Measurements from ENCODE around the gene BIRC2. TPM values are rescaled to one million over a fixed set of nuclear protein-coding genes. Genes with fewer than 3 reads are reported as not detected.

BIRC2 gene
- total and polyA plus RNA-seq, 10 of the 15 experiments (the other 5 are each of a cell fraction or from before 2014, with no cell fraction given) = 13.8 to 75.8 (median 26.5) TPM

DNA sequence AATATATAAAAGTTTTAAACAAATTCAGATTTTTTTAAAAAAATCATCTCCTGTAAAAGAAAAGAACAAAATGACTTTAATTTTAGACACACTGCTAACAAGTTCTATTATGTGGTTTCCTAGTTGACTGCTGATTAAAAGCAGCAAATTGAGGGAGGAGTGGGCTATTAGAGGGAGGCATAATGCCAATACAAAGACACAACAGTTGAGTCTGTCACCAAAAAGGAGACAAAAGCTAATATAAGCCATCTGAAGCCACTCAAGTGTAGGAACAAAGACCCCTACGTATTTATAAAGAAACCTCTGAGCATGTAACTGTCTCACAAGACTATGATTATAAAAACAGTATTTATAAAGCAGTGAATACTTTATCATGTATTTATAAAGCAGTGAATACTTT is 76.9 kb downstream of the BIRC2 start:
- H3K27ac ChIP-seq (ENCODE audit: control insufficient read depth, insufficient read depth) = no peak overlapping the region
- H3K36me3 ChIP-seq (ENCODE audit: control insufficient read depth in 2 of 2, insufficient read depth in 2 of 2, low read length in 1 of 2) = peaks cover 0 to 2% of the 10 kb centered on the region in 2 experiments; a peak in 1 of 4 replicates
- no peak overlapping the region for H3K4me2 ChIP-seq (ENCODE audit: control insufficient read depth, insufficient read depth)
- ChIA-PET CTCF (interaction anchor here (0.6 to 3.3 kb wide), 4 partner anchors 10 to 189 kb away, joined by 4 to 18 read pairs (median 12); no protein-coding TSS in a partner anchor), POLR2A (interaction anchor here (1.3 kb wide), 1 partner anchor 29 kb away, joined by 3 read pairs; no protein-coding TSS in a partner anchor), SMC1A (ENCODE audit: uncharacterized antibody, unreplicated experiment) (interaction anchor here (1.4 to 2.4 kb wide), 6 partner anchors 11 to 189 kb away, joined by 4 to 8 read pairs (median 6); no protein-coding TSS in a partner anchor), RAD21 (ENCODE audit: unreplicated experiment) (interaction anchor here (1.1 kb wide), 1 partner anchor 65 kb away, joined by 3 read pairs; no protein-coding TSS in a partner anchor)
- no peak overlapping the region for H3K4me3 ChIP-seq
- H2AFZ ChIP-seq (ENCODE audit: control insufficient read depth, low read depth, low read length) = no peak overlapping the region
- no peaks in the 10 kb centered on the region for H4K20me1 ChIP-seq (ENCODE audit: control insufficient read depth, insufficient read depth)
- WGBS (ENCODE audit: insufficient coverage, insufficient replicate concordance, low lambda C conversion rate, missing lambda C conversion rate) = 100% methylated on average over 1 of the region's 1 CpG
- TF ChIP-seq CHD2 (IDR thresholded peaks at IDR 0.05; ENCODE audit: borderline replicate concordance, low read depth, low read length) = no peak
- ATAC-seq (no peak), DNase-seq (ENCODE audit: low read depth, low spot score) (no peak), FAIRE-seq (no peak)
- peaks cover 15% of the 10 kb centered on the region for H3K79me2 ChIP-seq (ENCODE audit: control insufficient read depth, insufficient read depth, low read length)
- intact Hi-C loops (cut with micrococcal nuclease; ENCODE audit: unreplicated experiment) = no loop called here
- peaks cover under 1% of the 10 kb centered on the region; the same call in 1 of the 3 replicates for H3K9me3 ChIP-seq (replicated peaks; ENCODE audit: control insufficient read depth, insufficient read depth, low read length)
- no peak overlapping the region for H3K9ac ChIP-seq (ENCODE audit: control insufficient read depth, insufficient read depth, low read length)
- no TSS peak for BruUV-seq (replicated peaks)
- in situ Hi-C loops (cut with MboI) = no loop called here
- no peaks in the 10 kb centered on the region for H3K27me3 ChIP-seq (replicated peaks in 1 of 2; ENCODE audit: control insufficient read depth in 2 of 2, insufficient read depth in 2 of 2, low read length in 1 of 2)
- peaks cover 8% of the 10 kb centered on the region; the same call in 1 of the 2 replicates for H3K4me1 ChIP-seq (ENCODE audit: control insufficient read depth, insufficient read depth, low read length)

DNA sequence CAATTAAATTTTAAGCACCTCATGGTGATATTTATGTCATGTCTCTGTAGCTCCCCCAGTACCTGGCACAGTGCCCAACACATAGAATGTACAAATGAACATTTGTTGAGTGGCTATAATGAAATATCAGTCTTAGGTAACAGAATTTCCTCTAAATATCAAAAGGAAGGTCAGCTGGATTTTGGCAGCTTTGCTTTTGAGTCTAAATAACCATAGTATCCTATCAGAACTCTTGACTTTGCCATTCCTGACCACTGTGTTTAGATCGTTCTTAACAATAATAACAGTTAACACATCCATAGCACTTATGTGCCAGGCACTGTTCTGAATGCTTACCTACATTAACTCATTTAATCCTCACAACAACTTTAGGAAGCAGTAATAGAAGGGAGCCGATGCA is 79.0 kb downstream of the BIRC2 start:
- POLR2A ChIA-PET = interaction anchor here (0.6 to 1.4 kb wide), 3 partner anchors 10 to 70 kb away, joined by 3 to 4 read pairs (median 4); no protein-coding TSS in a partner anchor
- no peaks in the 10 kb centered on the region for H4K20me1 ChIP-seq (ENCODE audit: control insufficient read depth, insufficient read depth)
- SMC1A ChIA-PET (ENCODE audit: uncharacterized antibody, unreplicated experiment) = interaction anchor here (0.6 to 1.5 kb wide), 11 partner anchors 12 to 251 kb away, joined by 3 to 5 read pairs (median 3); no protein-coding TSS in a partner anchor
- in situ Hi-C loops (cut with MboI) (no loop called here), intact Hi-C loops (cut with micrococcal nuclease; ENCODE audit: unreplicated experiment) (no loop called here)
- no peaks in the 10 kb centered on the region for H3K9me3 ChIP-seq (replicated peaks; ENCODE audit: control insufficient read depth, insufficient read depth, low read length)
- FAIRE-seq = no peak
- WGBS (ENCODE audit: insufficient coverage, insufficient replicate concordance, low lambda C conversion rate, missing lambda C conversion rate) = 89% methylated on average over 2 of the region's 2 CpGs
- peaks cover 24% of the 10 kb centered on the region for H3K4me1 ChIP-seq (ENCODE audit: control insufficient read depth, insufficient read depth, low read length)
- peaks cover 0 to 2% of the 10 kb centered on the region in 2 experiments; a peak in 1 of 4 replicates for H3K36me3 ChIP-seq (ENCODE audit: control insufficient read depth in 2 of 2, insufficient read depth in 2 of 2, low read length in 1 of 2)
- peaks cover 21% of the 10 kb centered on the region for H3K79me2 ChIP-seq (ENCODE audit: control insufficient read depth, insufficient read depth, low read length)
- H3K27me3 ChIP-seq (replicated peaks in 1 of 2; ENCODE audit: control insufficient read depth in 2 of 2, insufficient read depth in 2 of 2, low read length in 1 of 2) = no peaks in the 10 kb centered on the region
- DNase-seq (ENCODE audit: low read depth, low spot score) = no peak
- CTCF ChIA-PET = interaction anchor here (1.0 to 2.9 kb wide), 6 partner anchors 9 to 240 kb away, joined by 3 to 18 read pairs (median 6); no protein-coding TSS in a partner anchor
- H3K9ac ChIP-seq (ENCODE audit: control insufficient read depth, insufficient read depth, low read length) = no peak overlapping the region
- BruUV-seq (replicated peaks) = no TSS peak
- no peak overlapping the region for H3K27ac ChIP-seq (ENCODE audit: control insufficient read depth, insufficient read depth)
- no peak for TF ChIP-seq NR2C2 (IDR thresholded peaks at IDR 0.05; ENCODE audit: borderline replicate concordance, control insufficient read depth, insufficient read length, low read depth)
- TF ChIP-seq, protein P1, sequence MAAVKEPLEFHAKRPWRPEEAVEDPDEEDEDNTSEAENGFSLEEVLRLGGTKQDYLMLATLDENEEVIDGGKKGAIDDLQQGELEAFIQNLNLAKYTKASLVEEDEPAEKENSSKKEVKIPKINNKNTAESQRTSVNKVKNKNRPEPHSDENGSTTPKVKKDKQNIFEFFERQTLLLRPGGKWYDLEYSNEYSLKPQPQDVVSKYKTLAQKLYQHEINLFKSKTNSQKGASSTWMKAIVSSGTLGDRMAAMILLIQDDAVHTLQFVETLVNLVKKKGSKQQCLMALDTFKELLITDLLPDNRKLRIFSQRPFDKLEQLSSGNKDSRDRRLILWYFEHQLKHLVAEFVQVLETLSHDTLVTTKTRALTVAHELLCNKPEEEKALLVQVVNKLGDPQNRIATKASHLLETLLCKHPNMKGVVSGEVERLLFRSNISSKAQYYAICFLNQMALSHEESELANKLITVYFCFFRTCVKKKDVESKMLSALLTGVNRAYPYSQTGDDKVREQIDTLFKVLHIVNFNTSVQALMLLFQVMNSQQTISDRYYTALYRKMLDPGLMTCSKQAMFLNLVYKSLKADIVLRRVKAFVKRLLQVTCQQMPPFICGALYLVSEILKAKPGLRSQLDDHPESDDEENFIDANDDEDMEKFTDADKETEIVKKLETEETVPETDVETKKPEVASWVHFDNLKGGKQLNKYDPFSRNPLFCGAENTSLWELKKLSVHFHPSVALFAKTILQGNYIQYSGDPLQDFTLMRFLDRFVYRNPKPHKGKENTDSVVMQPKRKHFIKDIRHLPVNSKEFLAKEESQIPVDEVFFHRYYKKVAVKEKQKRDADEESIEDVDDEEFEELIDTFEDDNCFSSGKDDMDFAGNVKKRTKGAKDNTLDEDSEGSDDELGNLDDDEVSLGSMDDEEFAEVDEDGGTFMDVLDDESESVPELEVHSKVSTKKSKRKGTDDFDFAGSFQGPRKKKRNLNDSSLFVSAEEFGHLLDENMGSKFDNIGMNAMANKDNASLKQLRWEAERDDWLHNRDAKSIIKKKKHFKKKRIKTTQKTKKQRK (IDR thresholded peaks at IDR 0.05; ENCODE audit: low read depth, low read length) = no peak
- TF ChIP-seq ZBTB11 (CRISPR knock-in tag; IDR thresholded peaks at IDR 0.05) = no peak
- TF ChIP-seq SPI1 (IDR thresholded peaks at IDR 0.05; ENCODE audit: borderline replicate concordance, insufficient read depth, low read depth, low read length) = no peak
- H3K4me3 ChIP-seq = no peak overlapping the region
- RAD21 ChIA-PET (ENCODE audit: unreplicated experiment) = interaction anchor here (0.9 to 1.4 kb wide), 4 partner anchors 9 to 70 kb away, joined by 3 to 4 read pairs (median 4); no protein-coding TSS in a partner anchor
- no peak overlapping the region for H2AFZ ChIP-seq (ENCODE audit: control insufficient read depth, low read depth, low read length)
- ATAC-seq = no peak
- H3K4me2 ChIP-seq (ENCODE audit: control insufficient read depth, insufficient read depth) = no peak overlapping the region

All from GM12878 (cell line).